GM21717 (cell line): ENCODE results near the gene PRKAR1A.

Experiments
- ATAC-seq: cut with Tn5 transposase; IDR thresholded peaks from one replicate; pipeline ENCODE4 v1.9.1; 2021; ENCODE audit warnings: mild to moderate bottlenecking, moderate library complexity; ENCODE audit not compliant: unreplicated experiment

The PRKAR1A gene

GRCh38 chr17:68539548-68540467 lies 27.6 kb downstream of the PRKAR1A start:
- no peak for ATAC-seq

GRCh38 chr17:68540981-68541380 lies 28.8 kb downstream of the PRKAR1A start:
- ATAC-seq, result no peak

DNA sequence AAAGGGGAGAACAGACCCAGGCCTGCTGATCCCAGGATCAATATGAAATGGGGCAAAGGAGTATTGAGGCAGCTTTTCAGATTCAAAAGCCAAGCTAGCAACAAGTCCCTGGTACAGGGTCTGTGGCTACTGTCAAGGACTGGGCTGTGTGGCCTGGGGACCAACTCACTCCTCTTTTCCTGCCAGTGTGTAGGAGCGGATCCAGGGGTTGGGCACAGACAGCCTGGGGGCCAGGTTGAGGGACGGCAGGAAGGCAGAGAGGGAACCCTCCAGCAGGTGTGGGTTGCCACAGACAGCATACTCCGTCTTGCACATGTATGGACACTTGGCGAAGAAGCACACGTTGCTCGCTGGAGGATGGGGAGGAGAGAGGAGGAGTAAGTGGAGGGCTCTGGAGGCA lies 29.6 kb downstream of the PRKAR1A start:
- ATAC-seq, result no peak

- no peak for ATAC-seq
Observed at GRCh38 chr17:68542698-68543463, 30.7 kb downstream of the PRKAR1A start.

DNA sequence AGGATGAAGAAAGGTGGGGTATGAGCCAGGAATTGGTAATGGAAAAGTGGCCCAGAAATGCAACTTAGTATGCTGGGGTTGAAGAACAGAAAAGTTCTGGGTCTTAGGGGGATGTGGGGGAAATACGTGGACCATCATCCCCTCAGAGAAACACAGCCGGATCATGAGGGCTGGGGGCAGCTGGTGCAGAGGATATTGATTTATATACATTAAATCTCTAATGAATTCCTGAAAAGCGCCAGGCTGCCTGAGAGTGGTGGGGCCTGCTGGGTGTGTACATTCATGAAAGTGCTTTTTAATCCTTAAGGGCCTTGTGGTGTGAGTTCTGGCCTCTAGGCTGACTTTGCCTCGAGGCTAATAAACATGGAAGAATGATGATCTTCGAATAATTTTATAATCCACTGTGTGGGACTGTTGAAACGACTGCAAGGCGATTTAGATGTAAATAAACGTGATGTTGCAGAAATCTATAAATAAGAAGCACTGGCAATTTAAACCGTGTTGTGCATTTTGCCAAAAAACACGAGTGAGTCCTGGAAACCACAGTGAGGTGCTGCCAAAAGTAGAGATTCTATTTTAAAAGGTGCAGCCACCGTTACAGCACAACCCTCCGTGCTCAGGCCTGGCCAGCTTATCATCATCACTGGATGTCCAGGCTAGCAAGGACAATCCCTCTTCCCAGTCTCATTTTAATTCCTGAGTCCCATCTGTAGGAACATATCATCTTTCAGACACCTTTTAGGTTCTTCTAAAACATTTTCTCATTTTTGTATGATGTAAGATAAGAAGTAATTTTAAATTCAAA lies 32.1 kb downstream of the PRKAR1A start:
- ATAC-seq, result no peak

DNA sequence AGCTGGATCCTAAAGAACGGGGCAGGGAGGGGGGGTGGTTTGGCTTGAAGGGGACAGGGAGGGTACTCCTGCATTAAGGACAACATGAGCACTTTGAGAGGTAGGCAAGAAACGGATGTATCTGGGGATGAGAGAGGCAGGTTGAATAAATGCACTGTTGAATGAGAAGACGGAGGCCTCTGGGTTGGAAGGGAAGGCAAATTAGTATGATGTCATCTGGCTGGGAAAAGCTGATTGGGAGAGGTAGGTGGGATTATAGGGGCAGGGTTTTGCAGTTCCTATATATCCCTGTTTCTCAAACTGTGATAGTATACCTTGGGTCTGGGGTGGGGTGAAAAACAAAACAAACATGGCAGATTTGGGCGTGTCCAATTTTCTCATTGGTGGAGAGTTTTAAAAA lies 44.3 kb downstream of the PRKAR1A start:
- ATAC-seq, result no peak

- no peak for ATAC-seq
Observed at GRCh38 chr17:68559316-68559715, 47.1 kb downstream of the PRKAR1A start.

DNA sequence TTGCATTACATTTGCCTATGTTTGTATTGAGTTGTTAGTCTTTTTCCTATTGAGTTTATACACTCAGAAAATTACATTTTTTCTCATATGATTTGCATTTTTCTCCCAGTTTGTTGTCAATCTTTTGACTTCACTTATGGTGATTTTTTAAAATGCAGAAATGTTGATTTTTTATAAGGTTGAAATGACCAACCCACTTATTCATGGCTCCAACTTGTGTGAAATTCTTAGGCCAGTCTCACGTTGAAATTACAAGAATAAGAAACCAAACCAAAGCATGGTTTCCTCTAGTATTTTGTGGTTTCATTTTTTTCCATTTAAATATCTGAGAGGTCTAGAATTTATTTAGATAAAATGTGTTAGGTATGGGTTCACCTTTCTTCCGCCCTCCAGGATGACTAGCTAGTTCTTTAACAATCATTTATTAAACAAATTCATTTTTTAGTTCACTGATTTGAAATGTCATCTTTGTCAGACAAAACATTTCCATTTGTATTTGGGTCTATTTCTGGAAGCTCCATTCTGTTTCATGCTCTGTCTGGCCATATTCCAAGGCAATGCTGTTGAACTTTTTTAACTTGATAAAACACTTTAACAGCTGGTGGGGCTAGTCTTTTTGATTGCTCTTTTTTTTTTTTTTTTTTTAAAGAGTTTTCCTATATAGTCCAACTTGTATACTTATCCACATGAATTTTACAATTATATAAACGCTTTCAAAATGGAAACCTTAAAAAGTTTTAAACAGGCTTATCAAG lies 48.9 kb downstream of the PRKAR1A start:
- no peak for ATAC-seq

DNA sequence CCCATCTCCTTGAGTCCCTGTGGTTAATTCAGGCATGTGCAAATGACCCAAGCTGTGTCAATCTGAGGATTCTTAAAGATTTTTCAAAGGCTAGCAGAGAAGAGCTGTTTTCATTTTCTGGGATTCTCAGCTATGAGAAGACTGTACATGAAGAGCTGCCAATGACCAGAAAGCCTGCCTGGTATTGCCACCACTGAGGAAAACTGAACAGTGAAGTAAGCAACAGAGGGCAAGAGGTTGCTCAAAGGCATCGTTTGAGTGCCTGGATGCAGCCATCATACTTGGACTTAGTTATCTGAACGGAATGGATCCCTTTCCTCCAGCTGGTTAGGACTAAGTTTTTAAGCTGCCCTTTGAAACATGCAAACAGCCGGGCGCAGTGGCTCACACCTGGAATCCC lies 50.5 kb downstream of the PRKAR1A start:
- ATAC-seq, result no peak

DNA sequence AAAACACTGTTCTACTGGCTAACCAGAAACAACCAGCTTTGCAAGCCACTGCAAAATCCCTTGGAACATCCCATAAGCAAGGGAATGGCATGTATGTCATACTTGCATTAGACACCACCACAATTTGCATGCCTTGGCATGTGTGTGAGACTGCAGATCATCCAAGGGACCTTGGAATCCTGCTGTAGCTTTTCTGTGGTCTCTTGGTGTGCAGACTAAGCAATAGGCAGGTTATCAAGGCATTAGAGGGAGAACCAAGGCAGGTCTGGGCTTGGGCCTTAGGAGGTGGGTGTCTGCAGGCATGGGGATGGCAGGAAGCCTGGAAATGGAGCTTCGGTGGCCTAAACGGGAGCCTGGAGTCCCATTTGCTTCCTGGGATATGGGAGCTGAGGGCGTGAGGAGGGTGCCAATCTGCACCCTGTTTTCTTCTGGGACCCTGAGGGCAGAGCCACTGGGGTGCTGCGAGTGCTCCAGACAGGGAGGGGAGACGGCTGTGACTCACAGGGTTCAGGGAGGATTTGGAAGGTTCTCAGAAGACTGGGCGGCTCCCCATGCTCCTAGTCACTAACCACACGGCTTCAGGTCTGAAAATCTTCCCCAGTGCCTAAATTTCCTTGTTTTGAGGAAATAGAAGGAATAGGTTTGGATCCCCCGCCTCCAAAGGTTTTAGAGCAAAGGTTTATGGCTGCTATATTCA lies 52.3 kb downstream of the PRKAR1A start:
- no peak for ATAC-seq

DNA sequence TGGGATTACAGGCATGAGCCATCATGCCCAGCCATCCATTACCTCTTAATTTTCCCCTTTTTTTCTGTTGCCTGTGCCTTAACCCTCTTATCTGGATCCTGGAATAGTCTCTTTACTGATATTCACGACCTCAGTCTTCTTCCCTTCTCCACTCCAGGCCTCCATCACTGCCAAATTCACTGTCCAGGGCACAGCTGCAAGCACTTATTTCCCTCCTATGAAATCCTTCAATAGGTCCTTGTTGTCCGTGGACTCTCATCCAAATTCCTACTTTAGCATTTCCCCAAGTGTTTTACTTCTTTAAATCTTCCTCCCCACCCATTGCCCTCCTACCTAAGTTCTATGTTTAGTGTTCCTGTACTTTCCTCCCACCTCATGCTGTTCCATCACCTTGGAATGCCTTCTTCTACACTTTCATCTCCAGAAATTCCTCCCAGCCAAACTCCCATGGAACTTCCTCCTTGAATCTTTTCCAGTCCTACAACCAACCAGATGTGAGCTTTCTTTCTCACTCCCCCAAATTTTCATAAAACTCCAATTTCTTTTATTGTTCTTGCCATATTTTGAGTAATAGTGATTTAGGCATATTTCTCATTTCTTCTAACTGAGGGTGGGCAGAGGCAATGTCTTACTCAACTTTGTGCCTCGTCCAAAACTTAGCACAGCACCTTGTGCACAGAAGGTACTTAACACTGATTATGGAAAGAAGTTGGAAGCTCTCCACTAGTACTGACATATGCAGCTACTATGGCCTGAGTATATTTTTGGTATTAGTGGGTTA lies 53.6 kb downstream of the PRKAR1A start:
- no peak for ATAC-seq

DNA sequence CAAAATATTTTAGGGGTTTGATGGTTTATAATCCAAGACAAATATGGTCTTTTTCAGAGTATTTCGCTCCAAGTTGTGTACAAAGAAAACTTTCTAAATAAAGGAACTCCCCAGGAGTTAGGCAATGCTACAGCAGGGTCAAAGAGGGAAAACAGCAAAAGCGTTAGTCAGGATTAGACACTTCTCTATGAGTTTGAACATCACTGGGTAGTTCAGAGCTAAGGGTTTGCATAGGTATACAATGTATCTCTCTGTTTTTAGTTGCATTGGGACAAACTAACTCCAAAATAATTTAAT lies 54.2 kb downstream of the PRKAR1A start:
- no peak for ATAC-seq

DNA sequence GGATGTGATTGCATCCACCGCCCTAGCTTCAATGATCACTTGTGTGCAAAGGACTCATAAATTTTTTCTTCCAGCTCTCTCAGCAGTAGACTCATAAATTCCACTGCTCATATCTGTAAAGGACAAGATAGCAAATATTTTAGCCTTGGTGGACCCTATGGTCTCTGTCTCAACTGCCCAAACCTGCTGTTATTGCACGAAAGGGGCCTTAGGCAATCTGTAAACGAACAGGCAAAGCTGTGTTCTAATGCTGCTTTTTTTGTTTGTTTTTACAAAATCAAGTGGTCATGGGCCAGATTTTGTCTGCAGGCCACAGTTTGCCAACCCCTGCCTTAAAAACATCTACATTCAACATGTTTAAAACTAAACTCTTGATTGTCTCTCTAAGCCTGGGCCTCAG lies 54.8 kb downstream of the PRKAR1A start:
- ATAC-seq, result no peak

- no peak for ATAC-seq
Observed at GRCh38 chr17:68567581-68567980, 55.4 kb downstream of the PRKAR1A start.

DNA sequence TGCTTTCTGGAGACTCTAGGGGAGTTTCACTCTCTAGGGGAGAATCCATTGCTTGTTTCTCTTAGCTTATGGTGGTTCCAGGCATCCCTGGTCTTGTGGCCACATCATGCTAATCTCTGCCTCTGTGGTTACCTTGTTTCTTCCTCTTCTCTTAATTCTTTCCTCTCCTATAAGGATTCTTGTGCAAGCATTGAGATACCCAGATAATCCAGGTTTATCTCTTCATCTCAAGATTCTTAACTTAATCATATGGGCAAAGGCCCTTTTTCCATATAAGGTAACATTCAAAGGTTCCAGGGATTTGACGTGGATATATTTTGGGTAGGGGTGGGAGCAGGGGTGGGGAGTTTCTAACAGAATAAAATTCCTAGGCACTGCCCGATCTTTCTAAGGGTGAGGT lies 56.4 kb downstream of the PRKAR1A start:
- no peak for ATAC-seq

DNA sequence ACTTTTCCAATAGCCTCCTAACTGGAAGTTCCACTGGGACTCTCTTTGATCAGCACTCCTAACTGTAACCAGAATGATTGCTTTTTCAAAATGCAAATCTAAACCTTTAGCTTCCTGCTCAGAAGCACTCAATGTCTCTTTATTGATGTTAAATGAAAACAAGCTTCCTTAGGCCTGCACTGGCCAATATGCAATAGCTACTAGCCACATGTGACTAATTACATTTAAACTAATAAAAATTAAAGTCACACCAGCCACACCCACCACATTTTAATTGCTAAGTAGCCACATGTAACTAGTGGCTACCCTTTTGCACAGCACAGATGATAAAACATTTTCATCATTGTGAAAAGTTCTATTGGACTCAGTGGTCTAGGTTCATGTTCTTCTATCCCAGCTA lies 57.1 kb downstream of the PRKAR1A start:
- no peak for ATAC-seq

DNA sequence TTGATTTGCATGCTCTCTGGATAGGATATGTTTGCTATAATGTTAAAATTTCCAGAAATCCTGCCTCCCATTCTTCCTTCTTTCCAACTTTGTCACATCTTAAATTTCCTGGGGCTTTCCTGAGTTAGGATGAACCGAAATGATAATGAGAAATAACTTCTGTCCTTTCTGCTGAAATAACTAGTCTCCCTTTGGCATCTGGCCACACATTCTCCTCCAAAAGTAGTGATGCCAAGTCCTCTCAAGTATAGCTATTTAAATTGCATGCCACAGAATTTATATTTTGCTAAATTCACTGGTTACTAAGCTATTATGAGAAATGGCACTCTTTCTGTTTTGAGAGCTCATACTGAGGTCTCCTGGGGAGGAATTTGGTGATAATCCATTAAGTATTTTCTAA lies 58.3 kb downstream of the PRKAR1A start:
- no peak for ATAC-seq

GRCh38 chr17:68572138-68572842 lies 60.1 kb downstream of the PRKAR1A start:
- no peak for ATAC-seq

- no peak for ATAC-seq
Observed at GRCh38 chr17:68573338-68573737, 61.1 kb downstream of the PRKAR1A start.
